A673 (cell line): Measurements from ENCODE around the gene POU1F1.

Experiments
- CTCF ChIP-seq: fragments of 300-800, 200-600 bp; sonication (generic); conservative IDR thresholded peaks from 2 replicates; pipeline ENCODE4 v1.5.1; 2017; ENCODE audit warnings: low read depth, mild to moderate bottlenecking, antibody characterized with exemption, low read length, moderate library complexity, mixed read lengths
- EZH2 ChIP-seq: fragments of 200-600 bp; sonication (generic); IDR thresholded peaks from 2 replicates; pipeline ENCODE4 v1.6.1; 2017; ENCODE audit warnings: borderline replicate concordance, low read depth, mild to moderate bottlenecking, mixed read lengths, antibody characterized with exemption, low read length; ENCODE audit not compliant: poor library complexity, severe bottlenecking

GRCh38 chr3:87272718-87273341 lies 3.6 kb downstream of the POU1F1 start:
- TF ChIP-seq CTCF, result no peak
- no peak for TF ChIP-seq EZH2
